NCI-H1930 (cell line): ENCODE measurements around the gene ULBP2.
A peak's percentile ranks its signal among the peaks of the same experiment; 100 is the strongest.
"Not testable (repeated sequence)": the region's sequence is repeated elsewhere in the genome, so short reads cannot be mapped to it uniquely, and the experiment has no call there.

Experiments
- DNase-seq, 2 experiments: peaks; one replicate each; lab custom pipeline; 2025; lab: John Stamatoyannopoulos, UW

The ULBP2 gene

GRCh38 chr6:149925974-149926777, 15.6 kb upstream of the ULBP2 start:
- DNase-seq = peak; percentile 45 to 68

DNA sequence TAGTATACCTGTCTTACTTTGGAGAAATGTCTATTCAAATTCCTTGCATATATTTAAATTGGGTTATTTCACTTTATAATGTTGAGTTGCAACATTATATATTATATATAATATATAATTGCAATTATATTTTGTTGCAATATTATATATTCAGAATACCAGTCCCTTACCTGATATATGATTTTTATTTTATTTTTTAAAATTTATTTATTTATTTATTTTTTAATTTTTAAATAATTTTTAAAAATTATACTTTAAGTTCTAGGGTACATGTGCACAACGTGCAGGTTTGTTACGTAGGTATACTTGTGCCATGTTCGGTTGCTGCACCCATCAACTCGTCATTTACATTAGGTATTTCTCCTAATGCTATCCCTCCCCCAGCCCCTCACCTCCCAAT, 14.8 kb upstream of the ULBP2 start:
- not testable (repeated sequence) for DNase-seq

DNA sequence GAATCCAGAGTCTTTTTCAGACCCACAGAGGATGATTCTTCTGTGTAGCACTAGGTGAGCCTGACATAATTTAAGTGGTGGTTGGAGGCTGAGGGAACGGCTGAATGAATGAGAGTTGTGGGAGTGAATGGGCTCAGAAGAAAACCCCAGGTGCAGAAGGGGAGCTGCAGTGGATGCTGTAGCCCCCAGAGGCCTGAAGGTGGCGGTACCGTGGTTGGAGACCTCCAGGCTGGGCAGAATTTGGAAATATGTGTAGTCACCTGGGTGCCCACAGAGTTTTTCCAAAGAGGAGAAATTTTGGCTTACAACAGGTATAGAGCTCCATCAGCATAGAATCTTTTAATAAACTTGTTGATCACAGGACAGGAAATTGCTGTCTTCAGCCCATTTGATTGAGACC, 12.4 kb upstream of the ULBP2 start:
- DNase-seq = no peak

GRCh38 chr6:149931501-149931900, 10.3 kb upstream of the ULBP2 start:
- no peak for DNase-seq

- DNase-seq = no peak
These were observed 8.8 kb upstream of the ULBP2 start for GRCh38 chr6:149933036-149933435.

- no peak for DNase-seq
These were observed 8.4 kb upstream of the ULBP2 start for GRCh38 chr6:149933461-149933860.

DNA sequence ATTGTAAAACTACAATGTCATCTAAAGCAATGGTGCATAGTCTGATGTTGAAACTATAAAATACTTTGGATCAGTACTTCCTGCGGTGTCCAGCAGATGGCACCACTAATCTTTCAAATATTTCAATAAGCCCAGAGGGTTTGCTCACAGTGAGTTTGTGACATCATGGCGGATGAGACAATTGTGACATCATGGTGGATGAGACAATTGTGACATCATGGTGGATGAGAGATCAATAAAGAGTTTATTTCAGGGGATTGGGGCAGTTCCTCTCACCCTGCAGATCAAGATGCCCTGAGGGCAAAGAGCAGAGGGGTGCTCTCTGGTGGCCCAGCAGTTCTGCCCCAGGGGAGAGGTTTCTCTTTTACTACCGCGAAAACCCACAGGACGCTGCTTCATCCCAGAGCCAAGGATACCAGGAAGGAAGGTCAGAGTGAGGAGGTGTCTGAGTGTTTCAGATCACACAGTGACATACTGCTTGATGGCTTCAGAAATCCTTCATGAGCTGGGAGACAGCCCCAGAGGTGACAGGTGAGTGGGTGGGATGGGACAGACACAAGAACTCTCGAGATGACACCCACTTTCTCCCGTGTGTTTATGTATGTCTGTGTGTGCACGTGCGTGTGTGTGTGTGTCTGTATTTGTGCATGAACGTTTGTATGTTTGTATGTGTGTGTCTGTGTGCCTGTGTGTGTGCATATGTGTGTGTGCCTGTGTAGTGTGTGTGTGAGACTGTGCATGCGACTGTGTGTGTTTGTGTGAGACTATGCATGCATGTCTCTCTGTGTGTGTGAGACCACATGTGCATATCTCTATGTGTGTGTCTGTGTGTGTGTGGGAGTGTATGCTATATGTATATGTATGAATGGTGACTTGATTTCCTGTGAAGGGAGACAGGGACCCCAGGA, 7.3 kb upstream of the ULBP2 start:
- DNase-seq = peak; percentile 43 to 45

GRCh38 chr6:149935246-149935645, 6.6 kb upstream of the ULBP2 start:
- DNase-seq = no peak

DNA sequence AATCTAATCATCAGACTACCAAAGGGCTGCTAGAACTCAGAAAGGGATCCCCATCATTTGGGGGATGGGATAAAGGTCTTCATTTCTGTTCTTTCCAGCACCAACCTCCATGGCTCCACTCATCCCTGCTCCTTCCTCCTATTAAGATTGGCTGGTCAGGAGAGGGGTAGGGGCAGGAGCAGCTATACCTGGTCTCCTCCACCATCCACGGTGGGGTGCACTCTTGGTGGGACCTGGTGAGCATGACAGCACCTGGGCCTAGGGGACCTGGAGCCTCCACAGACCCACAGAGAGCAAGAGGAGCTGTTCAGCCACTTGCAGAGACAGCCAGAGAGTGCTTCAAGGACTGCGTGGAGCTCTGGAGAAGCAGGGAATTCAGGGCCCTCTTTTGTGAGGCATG, 6.1 kb upstream of the ULBP2 start:
- no peak for DNase-seq

- DNase-seq = no peak
These were observed 5.1 kb upstream of the ULBP2 start for GRCh38 chr6:149936743-149937142.

- DNase-seq = not testable (repeated sequence)
These were observed 3.7 kb upstream of the ULBP2 start for GRCh38 chr6:149938013-149938570.

GRCh38 chr6:149938571-149939355, 3.1 kb upstream of the ULBP2 start:
- no peak for DNase-seq

- DNase-seq = no peak
These were observed 2.5 kb upstream of the ULBP2 start for GRCh38 chr6:149939356-149939648.

DNA sequence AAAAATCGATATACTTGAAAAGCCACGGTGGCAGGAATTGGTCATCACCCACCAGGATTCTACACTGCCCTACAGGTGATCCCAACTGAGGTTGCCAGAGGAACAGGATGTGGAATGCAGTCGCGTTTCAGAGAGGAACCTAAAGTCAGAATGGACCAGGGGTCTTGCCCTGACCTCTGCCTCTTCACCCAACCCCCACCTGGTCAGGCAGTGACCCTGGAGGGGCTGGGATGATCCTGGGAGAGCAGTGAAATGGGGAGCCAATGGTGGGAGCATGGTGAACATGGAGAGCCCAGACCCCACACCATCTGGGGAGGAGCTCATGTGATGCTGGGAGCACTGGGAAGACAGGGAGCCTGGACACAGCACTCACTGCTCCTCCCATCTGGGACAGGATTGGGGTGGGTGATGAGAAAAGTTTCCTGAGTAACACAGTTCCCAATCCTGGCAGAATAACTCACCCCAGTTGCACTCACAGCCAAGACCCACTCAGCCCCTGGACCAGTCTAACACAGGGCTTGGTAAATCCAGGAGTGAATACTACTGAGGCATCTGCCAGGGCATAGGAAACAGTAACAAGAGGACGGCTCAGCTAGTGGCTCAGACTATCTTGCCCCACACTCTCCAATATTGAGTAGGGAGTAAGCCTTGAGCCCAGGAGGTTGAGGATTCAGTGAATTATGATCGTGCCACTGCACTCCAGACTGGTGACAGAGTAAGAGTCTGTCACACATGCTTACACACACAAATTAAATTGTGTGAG, 1.7 kb upstream of the ULBP2 start:
- DNase-seq = no peak

DNA sequence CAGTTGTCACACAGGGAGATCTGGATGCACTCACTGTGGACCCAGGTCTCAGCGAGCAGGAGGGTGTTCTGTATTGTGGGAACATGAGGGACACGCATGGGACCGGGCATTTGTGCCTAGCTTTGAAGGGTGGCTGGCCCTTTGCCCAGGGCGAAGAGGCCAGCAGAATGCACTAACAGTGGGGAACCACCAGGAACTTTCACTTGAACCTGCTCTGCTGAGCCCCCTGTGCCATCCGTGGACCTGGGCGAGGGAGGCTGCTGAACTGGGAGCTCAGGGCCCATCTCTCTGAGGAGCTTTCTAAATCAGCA, 1.2 kb upstream of the ULBP2 start:
- no peak for DNase-seq

DNA sequence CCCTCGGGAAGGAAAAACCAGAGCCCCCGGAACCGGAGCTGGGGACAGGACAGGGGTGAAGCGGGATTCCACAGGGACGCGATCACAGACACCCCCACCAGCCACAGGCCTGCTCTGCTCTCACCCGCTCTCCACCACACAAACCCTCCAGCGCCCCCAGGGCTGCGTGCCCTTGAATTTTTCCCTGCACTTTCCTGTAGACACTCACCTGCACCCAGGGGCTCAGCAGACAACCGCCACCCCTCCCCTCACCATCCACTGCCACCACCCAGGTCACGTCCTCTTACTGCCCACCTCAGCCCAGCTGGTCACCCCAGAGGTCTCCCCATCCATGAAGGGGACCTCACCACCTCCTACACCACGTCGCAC, 631 bp downstream of the ULBP2 start:
- DNase-seq = no peak

DNA sequence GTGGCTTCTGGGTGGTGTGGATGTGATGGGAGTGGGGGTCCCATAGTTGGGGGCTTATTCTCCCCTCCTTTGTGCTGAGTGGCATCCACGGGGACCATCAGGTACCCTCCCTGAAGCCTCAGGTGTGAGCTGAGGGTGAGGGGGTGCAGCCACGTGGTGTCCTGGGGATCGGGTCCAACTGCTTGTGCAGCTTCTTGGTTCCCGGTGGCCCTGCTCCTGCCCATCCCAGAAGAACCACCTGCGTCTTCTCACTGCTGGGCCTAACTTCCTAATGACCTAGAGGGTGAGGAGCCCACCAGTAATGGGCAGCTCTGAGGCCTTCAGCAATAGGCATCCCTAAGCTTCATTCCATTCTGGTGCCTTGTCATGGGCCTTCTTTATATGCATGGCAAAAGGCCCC, 1.5 kb downstream of the ULBP2 start:
- DNase-seq = not testable (repeated sequence)

DNA sequence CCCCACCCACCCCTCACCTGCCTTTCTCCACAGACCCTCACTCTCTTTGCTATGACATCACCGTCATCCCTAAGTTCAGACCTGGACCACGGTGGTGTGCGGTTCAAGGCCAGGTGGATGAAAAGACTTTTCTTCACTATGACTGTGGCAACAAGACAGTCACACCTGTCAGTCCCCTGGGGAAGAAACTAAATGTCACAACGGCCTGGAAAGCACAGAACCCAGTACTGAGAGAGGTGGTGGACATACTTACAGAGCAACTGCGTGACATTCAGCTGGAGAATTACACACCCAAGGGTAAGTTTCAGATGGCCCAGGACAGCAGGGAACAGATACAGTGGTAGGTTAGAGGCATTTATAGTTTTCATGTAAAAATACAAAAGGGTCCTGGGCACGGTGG, 3.5 kb downstream of the ULBP2 start:
- DNase-seq = not testable (repeated sequence)

DNA sequence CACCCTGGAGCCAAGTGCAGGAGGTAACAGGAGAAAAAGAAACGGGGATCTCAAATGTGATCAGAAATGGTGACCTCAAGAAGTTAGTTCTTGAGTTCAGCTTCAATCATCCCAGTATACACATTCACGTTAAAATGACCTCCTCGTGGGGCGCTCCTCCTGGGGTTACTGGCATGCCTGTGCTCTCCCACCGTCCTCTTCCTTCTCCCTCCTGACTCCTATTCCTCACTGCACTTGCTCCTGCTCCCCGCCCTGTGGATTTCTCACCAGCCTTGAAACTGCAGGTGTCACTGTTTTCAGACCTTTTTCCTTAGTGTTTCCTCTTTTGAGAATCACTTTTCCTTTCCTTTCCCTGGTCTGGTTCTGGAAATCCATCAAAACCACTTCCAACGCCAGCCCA, 4.8 kb downstream of the ULBP2 start:
- DNase-seq = not testable (repeated sequence)

GRCh38 chr6:149947533-149947932, 5.7 kb downstream of the ULBP2 start:
- not testable (repeated sequence) for DNase-seq

DNA sequence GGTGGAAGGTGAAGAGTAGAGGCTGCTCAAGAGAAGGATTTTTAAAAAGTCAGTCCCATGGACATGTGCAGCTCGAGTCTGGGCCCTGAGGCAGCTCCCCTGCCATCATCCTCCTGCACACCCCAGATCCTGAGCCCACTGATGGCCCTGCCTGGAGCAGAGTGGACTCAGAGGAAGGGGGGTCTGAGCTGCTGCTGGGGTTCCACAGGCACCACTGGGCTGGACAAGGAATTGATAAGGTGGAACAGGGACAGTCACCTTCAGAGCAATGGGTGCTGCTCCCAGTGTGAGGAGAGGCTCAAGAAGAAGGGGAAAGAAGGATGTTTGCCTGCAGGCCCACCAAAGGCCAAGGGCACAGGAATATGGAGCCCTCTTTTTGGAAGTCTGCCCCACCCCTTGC, 6.2 kb downstream of the ULBP2 start:
- no peak for DNase-seq

- no peak for DNase-seq
These were observed 6.8 kb downstream of the ULBP2 start for GRCh38 chr6:149948616-149949015.
